Measurements from ENCODE around the gene SCYL3. TPM values are rescaled to one million over a fixed set of nuclear protein-coding genes. Genes with fewer than 3 reads are reported as not detected.

The SCYL3 gene
- polyA plus RNA-seq, 1 of the 3 experiments (the other 2 are of a cell fraction) = 5.9 TPM

DNA sequence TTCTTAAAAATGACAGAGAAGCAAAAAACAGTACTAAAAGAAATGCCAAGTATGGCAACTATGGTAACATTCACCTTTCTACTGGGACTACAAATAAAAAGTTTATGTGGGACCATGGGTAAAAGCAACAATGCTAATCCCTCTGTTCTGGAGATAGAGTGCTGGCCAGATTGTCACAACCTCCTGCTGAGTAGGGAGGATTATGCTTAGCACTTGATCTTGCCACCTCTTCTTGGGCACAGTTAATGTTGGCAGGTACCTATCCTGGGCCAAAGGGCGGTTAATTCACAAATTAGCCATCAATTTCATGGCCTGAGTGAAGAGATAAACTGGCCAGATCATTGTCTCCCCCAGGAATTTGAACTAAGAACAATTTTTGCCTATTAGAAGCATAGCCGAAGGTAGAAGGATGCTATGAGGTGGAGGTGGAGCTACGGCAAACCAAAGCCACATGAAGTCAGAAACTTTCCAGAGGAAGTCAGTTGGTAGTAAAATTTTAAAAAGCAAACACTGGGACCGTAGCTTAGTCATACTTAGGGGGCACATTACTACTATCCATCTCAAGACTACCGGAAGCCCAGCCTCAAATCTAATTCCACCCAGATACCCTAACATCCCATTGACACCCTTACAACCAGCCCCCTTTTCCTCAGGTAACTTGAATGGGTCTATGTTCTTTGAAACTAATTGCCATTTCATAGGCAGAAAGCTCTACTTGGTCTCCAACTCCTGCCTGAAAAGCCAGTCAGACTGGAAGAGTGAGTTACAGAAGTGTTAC is 2.7 kb downstream of the SCYL3 start (continued):
- TF ChIP-seq, protein P1, sequence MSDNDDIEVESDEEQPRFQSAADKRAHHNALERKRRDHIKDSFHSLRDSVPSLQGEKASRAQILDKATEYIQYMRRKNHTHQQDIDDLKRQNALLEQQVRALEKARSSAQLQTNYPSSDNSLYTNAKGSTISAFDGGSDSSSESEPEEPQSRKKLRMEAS (IDR thresholded peaks at IDR 0.05; ENCODE audit: low read depth) = no peak
- TF ChIP-seq GATA2 (CRISPR knock-in tag; IDR thresholded peaks at IDR 0.05) = no peak
- TF ChIP-seq TAF1 (IDR thresholded peaks at IDR 0.05; ENCODE audit: borderline replicate concordance, low read depth, low read length) = no peak
- TF ChIP-seq RCOR1 (IDR thresholded peaks at IDR 0.05; ENCODE audit: low read length) = no peak
- no peak for TF ChIP-seq SIN3A (IDR thresholded peaks at IDR 0.05; ENCODE audit: borderline replicate concordance, low read depth, low read length)

DNA sequence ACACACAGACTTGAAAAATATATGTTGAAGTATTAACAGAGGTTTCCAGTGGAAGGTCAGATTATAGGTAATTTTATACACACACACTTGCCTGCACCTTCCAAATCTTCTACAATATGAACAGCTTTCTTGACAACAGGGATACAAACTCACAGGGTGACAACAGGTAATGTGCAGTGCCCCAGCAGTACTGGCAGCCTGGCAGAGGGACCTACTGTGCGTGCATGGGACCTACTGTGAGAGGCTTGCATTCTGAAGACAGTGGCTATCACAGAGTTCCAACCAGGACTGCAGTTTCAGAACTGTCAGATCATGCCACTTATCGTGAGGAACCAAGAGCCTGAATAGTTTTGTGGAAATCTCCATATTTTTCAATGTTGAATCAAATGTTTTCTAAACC is 3.8 kb downstream of the SCYL3 start:
- Histone ChIP-seq H3K4me3 (ENCODE audit: low read depth in 2 of 2, low read length in 1 of 2) (no peak overlapping the region), H3K9me2 (no peaks in the 10 kb centered on the region), H3K4me1 (ENCODE audit: control insufficient read depth in 1 of 2, insufficient read depth in 2 of 2, low read depth in 1 of 2, low read length in 1 of 2) (peaks cover 18 to 27% of the 10 kb centered on the region in 2 experiments; a peak in 3 of 4 replicates), H2AFZ (ENCODE audit: low read depth) (no peak overlapping the region), H3K27ac (ENCODE audit: low read depth in 2 of 2, low read length in 1 of 2) (no peak overlapping the region), H3K9ac (no peak overlapping the region), H3F3A (replicated peaks; ENCODE audit: insufficient read depth) (peaks cover 10% of the 10 kb centered on the region), H3K4me2 (no peak overlapping the region), H3K36me3 (replicated peaks in 1 of 2; ENCODE audit: control insufficient read depth in 1 of 2, insufficient read depth in 2 of 2, low read length in 1 of 2) (peaks cover 33 to 34% of the 10 kb centered on the region in 2 experiments), H3K9me3 (no peaks in the 10 kb centered on the region), H3K79me2 (ENCODE audit: insufficient read depth) (peaks cover 76% of the 10 kb centered on the region), H4K20me1 (ENCODE audit: insufficient read depth) (peaks cover 4% of the 10 kb centered on the region; the same call in 1 of the 2 replicates), H3K27me3 (ENCODE audit: insufficient read depth) (no peaks in the 10 kb centered on the region)
- 97% methylated on average over 2 of the region's 2 CpGs for WGBS (ENCODE audit: low lambda C conversion rate)
- CTCF ChIA-PET = interaction anchor here (0.7 kb wide), 1 partner anchor 24 kb away, joined by 3 read pairs; no protein-coding TSS in a partner anchor
- no peak for DNase-seq
- TF ChIP-seq, protein P2, sequence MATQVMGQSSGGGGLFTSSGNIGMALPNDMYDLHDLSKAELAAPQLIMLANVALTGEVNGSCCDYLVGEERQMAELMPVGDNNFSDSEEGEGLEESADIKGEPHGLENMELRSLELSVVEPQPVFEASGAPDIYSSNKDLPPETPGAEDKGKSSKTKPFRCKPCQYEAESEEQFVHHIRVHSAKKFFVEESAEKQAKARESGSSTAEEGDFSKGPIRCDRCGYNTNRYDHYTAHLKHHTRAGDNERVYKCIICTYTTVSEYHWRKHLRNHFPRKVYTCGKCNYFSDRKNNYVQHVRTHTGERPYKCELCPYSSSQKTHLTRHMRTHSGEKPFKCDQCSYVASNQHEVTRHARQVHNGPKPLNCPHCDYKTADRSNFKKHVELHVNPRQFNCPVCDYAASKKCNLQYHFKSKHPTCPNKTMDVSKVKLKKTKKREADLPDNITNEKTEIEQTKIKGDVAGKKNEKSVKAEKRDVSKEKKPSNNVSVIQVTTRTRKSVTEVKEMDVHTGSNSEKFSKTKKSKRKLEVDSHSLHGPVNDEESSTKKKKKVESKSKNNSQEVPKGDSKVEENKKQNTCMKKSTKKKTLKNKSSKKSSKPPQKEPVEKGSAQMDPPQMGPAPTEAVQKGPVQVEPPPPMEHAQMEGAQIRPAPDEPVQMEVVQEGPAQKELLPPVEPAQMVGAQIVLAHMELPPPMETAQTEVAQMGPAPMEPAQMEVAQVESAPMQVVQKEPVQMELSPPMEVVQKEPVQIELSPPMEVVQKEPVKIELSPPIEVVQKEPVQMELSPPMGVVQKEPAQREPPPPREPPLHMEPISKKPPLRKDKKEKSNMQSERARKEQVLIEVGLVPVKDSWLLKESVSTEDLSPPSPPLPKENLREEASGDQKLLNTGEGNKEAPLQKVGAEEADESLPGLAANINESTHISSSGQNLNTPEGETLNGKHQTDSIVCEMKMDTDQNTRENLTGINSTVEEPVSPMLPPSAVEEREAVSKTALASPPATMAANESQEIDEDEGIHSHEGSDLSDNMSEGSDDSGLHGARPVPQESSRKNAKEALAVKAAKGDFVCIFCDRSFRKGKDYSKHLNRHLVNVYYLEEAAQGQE (IDR thresholded peaks at IDR 0.05; ENCODE audit: low read depth, low read length) = no peak
- TF ChIP-seq JUND (IDR thresholded peaks at IDR 0.05) = no peak
- no peak for TF ChIP-seq NFIC (IDR thresholded peaks at IDR 0.05; ENCODE audit: borderline replicate concordance)
- TF ChIP-seq RXRA (IDR thresholded peaks at IDR 0.05; ENCODE audit: borderline replicate concordance, low read depth) = no peak
- TF ChIP-seq FOXJ3 (CRISPR knock-in tag; IDR thresholded peaks at IDR 0.05) = no peak
- no peak for TF ChIP-seq YY1 (IDR thresholded peaks at IDR 0.05; ENCODE audit: low read depth)
- TF ChIP-seq, protein P3, sequence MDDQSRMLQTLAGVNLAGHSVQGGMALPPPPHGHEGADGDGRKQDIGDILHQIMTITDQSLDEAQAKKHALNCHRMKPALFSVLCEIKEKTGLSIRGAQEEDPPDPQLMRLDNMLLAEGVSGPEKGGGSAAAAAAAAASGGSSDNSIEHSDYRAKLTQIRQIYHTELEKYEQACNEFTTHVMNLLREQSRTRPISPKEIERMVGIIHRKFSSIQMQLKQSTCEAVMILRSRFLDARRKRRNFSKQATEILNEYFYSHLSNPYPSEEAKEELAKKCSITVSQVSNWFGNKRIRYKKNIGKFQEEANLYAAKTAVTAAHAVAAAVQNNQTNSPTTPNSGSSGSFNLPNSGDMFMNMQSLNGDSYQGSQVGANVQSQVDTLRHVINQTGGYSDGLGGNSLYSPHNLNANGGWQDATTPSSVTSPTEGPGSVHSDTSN (IDR thresholded peaks at IDR 0.05) = no peak
- no peak for TF ChIP-seq SIN3A (IDR thresholded peaks at IDR 0.05; ENCODE audit: borderline replicate concordance, low read depth, low read length)
- TF ChIP-seq RCOR1 (IDR thresholded peaks at IDR 0.05; ENCODE audit: low read length) = no peak
- TF ChIP-seq ELF1 (IDR thresholded peaks at IDR 0.05) = no peak
- TF ChIP-seq, protein P4, sequence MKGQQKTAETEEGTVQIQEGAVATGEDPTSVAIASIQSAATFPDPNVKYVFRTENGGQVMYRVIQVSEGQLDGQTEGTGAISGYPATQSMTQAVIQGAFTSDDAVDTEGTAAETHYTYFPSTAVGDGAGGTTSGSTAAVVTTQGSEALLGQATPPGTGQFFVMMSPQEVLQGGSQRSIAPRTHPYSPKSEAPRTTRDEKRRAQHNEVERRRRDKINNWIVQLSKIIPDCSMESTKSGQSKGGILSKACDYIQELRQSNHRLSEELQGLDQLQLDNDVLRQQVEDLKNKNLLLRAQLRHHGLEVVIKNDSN (IDR thresholded peaks at IDR 0.05; ENCODE audit: borderline replicate concordance, low read depth) = no peak
- no peak for TF ChIP-seq NRF1 (IDR thresholded peaks at IDR 0.05; ENCODE audit: low read depth, low read length)
- TF ChIP-seq RFX5 (IDR thresholded peaks at IDR 0.05; ENCODE audit: low read length) = no peak
- TF ChIP-seq FOXM1 (IDR thresholded peaks at IDR 0.05; ENCODE audit: low read depth) = no peak
- POLR2A ChIA-PET = no interaction called here

Data from SK-N-SH (cell line).